Measurements from ENCODE around the gene NT5DC1.

DNA sequence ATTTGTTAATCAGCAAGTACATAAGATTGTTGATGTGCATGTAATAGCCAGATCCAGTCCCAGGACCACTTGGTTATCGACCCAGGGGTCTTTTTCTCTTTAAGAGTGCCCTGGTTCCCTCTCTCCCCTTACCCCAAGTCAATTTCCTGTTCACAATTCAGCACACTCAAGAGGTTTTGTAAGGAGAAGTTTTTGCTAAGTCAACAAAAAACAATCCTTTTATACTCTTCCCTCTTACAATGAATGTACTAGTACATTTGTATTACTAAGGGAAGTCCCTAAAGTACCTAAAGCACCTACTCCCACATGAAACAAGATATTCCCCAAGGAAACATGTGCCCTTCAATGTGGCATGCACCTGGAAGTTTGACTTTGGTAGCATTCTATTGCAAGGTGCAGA is 1.6 kb upstream of the NT5DC1 start:
- TF ChIP-seq, protein P1, sequence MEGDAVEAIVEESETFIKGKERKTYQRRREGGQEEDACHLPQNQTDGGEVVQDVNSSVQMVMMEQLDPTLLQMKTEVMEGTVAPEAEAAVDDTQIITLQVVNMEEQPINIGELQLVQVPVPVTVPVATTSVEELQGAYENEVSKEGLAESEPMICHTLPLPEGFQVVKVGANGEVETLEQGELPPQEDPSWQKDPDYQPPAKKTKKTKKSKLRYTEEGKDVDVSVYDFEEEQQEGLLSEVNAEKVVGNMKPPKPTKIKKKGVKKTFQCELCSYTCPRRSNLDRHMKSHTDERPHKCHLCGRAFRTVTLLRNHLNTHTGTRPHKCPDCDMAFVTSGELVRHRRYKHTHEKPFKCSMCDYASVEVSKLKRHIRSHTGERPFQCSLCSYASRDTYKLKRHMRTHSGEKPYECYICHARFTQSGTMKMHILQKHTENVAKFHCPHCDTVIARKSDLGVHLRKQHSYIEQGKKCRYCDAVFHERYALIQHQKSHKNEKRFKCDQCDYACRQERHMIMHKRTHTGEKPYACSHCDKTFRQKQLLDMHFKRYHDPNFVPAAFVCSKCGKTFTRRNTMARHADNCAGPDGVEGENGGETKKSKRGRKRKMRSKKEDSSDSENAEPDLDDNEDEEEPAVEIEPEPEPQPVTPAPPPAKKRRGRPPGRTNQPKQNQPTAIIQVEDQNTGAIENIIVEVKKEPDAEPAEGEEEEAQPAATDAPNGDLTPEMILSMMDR (IDR thresholded peaks at IDR 0.05) = no peak
- TF ChIP-seq POLR2A (IDR thresholded peaks at IDR 0.05) = no peak

Measured in tibial nerve (tissue), 3 donors.